Activated T-helper 1 cell treated with anti-CD3 and anti-CD28 coated beads, Interleukin-12 subunit alpha, Interleukin-12 subunit beta, Interleukin-2, Interleukin-4 antibody, amounts not matched to agents 30 ng/mL and 10 ng/mL and 1 ng/mL, durations not matched to agents 14 hours and 24 hours and 36 hours (primary cell): ENCODE results near the gene PROKR2. TPM values are rescaled to one million over a fixed set of nuclear protein-coding genes. Genes with fewer than 3 reads are reported as not detected.

Experiments used
- DNase-seq: peaks from one replicate; pipeline ENCODE4 v3.0.0; 2021; ENCODE audit warnings: low spot score
- H3K27ac Mint-ChIP-seq: one replicate; pipeline ENCODE4 v1.8.0; 2021; ENCODE audit warnings: mild to moderate bottlenecking, mixed read lengths
- H3K27me3 Mint-ChIP-seq: one replicate; pipeline ENCODE4 v1.8.0; 2022; ENCODE audit warnings: mild to moderate bottlenecking, moderate library complexity, mixed read lengths; ENCODE audit not compliant: insufficient read depth
- H3K36me3 Mint-ChIP-seq: one replicate; pipeline ENCODE4 v1.8.0; 2021; ENCODE audit warnings: low read depth, mixed read lengths
- H3K4me1 Mint-ChIP-seq: one replicate; pipeline ENCODE4 v1.8.0; 2021; ENCODE audit warnings: low read depth, mixed read lengths
- H3K4me3 Mint-ChIP-seq: one replicate; pipeline ENCODE4 v1.8.0; 2021; ENCODE audit warnings: mild to moderate bottlenecking, moderate library complexity, mixed read lengths
- H3K9me3 Mint-ChIP-seq: one replicate; pipeline ENCODE4 v1.8.0; 2021; ENCODE audit warnings: mixed read lengths
- intact Hi-C: fragments of 100-400 bp; cut with micrococcal nuclease; formaldehyde crosslinking; loops from one replicate; pipeline ENCODE4 v1.15.1; 2024
- total RNA-seq: library from RNA; stranded (reverse); gene quantifications from 2 replicates; pipeline ENCODE4 v1.2.3, GENCODE V29; 2022

The PROKR2 gene
- total RNA-seq, 1 donor from 2014 or later = not detected

GRCh38 chr20:5328268-5328667 lies 11.5 kb upstream of the PROKR2 start:
- intact Hi-C loops = no loop called here
- no peaks in the 10 kb centered on the region for H3K4me1 Mint-ChIP-seq

GRCh38 chr20:5327356-5327755 lies 10.6 kb upstream of the PROKR2 start:
- no peak for DNase-seq
- no peaks in the 10 kb centered on the region for H3K36me3 Mint-ChIP-seq
- intact Hi-C loops = no loop called here
- no peaks in the 10 kb centered on the region for H3K9me3 Mint-ChIP-seq
- H3K27ac Mint-ChIP-seq = no peak overlapping the region
- H3K27me3 Mint-ChIP-seq = peaks cover 6% of the 10 kb centered on the region
- H3K4me3 Mint-ChIP-seq = no peak overlapping the region
- H3K4me1 Mint-ChIP-seq = no peaks in the 10 kb centered on the region

More at GRCh38 chr20:5328268-5328667, 11.5 kb upstream of the PROKR2 start:
- no peak overlapping the region for H3K27ac Mint-ChIP-seq
- no peak for DNase-seq
- H3K36me3 Mint-ChIP-seq = no peaks in the 10 kb centered on the region
- H3K4me3 Mint-ChIP-seq = no peak overlapping the region
- peaks cover 4% of the 10 kb centered on the region for H3K27me3 Mint-ChIP-seq
- no peaks in the 10 kb centered on the region for H3K9me3 Mint-ChIP-seq

- Mint-ChIP-seq H3K4me3 (no peak overlapping the region), H3K4me1 (no peaks in the 10 kb centered on the region), H3K27ac (no peak overlapping the region), H3K36me3 (no peaks in the 10 kb centered on the region), H3K27me3 (peaks cover 46% of the 10 kb centered on the region), H3K9me3 (peaks cover 2% of the 10 kb centered on the region)
- no peak for DNase-seq
- intact Hi-C loops = no loop called here
Observed at GRCh38 chr20:5315807-5316187, 957 bp downstream of the PROKR2 start.

- no peak for DNase-seq
- Mint-ChIP-seq H3K36me3 (no peaks in the 10 kb centered on the region), H3K27ac (no peak overlapping the region), H3K27me3 (peaks cover 42% of the 10 kb centered on the region), H3K9me3 (peaks cover 10% of the 10 kb centered on the region), H3K4me1 (no peaks in the 10 kb centered on the region), H3K4me3 (no peak overlapping the region)
- intact Hi-C loops = no loop called here
Observed at GRCh38 chr20:5313916-5314315, 2.8 kb downstream of the PROKR2 start.

- H3K27me3 Mint-ChIP-seq = peaks cover 29% of the 10 kb centered on the region
- H3K36me3 Mint-ChIP-seq = peaks cover 2% of the 10 kb centered on the region
- no peak overlapping the region for H3K4me3 Mint-ChIP-seq
- intact Hi-C loops = no loop called here
- no peaks in the 10 kb centered on the region for H3K4me1 Mint-ChIP-seq
- DNase-seq = no peak
- H3K9me3 Mint-ChIP-seq = peaks cover 22% of the 10 kb centered on the region
- no peak overlapping the region for H3K27ac Mint-ChIP-seq
Observed at GRCh38 chr20:5312518-5312917, 4.2 kb downstream of the PROKR2 start.

GRCh38 chr20:5309971-5310370 lies 6.8 kb downstream of the PROKR2 start:
- Mint-ChIP-seq H3K36me3 (peaks cover 2% of the 10 kb centered on the region), H3K27me3 (peaks cover 12% of the 10 kb centered on the region)

GRCh38 chr20:5298811-5299210 lies 17.9 kb downstream of the PROKR2 start:
- Mint-ChIP-seq H3K4me3 (no peak overlapping the region), H3K36me3 (no peaks in the 10 kb centered on the region), H3K9me3 (no peaks in the 10 kb centered on the region), H3K27me3 (peaks cover 13% of the 10 kb centered on the region), H3K4me1 (peaks cover 8% of the 10 kb centered on the region), H3K27ac (no peak overlapping the region)
- intact Hi-C loops = no loop called here
- DNase-seq = no peak

More at GRCh38 chr20:5309971-5310370, 6.8 kb downstream of the PROKR2 start:
- Mint-ChIP-seq H3K27ac (no peak overlapping the region), H3K4me1 (no peaks in the 10 kb centered on the region), H3K9me3 (peaks cover 34% of the 10 kb centered on the region), H3K4me3 (no peak overlapping the region)
- no peak for DNase-seq
- intact Hi-C loops = no loop called here

GRCh38 chr20:5297280-5298004 lies 19.3 kb downstream of the PROKR2 start:
- no peak for DNase-seq
- intact Hi-C loops = no loop called here
- no peaks in the 10 kb centered on the region for H3K9me3 Mint-ChIP-seq
- H3K36me3 Mint-ChIP-seq = no peaks in the 10 kb centered on the region
- peaks cover 8% of the 10 kb centered on the region for H3K4me1 Mint-ChIP-seq
- peaks cover 13% of the 10 kb centered on the region for H3K27me3 Mint-ChIP-seq
- H3K4me3 Mint-ChIP-seq = no peak overlapping the region
- H3K27ac Mint-ChIP-seq = no peak overlapping the region

- Mint-ChIP-seq H3K27me3 (peaks cover 9% of the 10 kb centered on the region), H3K4me1 (no peaks in the 10 kb centered on the region), H3K4me3 (no peak overlapping the region), H3K9me3 (no peaks in the 10 kb centered on the region), H3K36me3 (no peaks in the 10 kb centered on the region), H3K27ac (no peak overlapping the region)
- intact Hi-C loops = no loop called here
- DNase-seq = no peak
Observed at GRCh38 chr20:5290596-5290995, 26.2 kb downstream of the PROKR2 start.

- no peak for DNase-seq
- H3K4me3 Mint-ChIP-seq = no peak overlapping the region
- no peaks in the 10 kb centered on the region for H3K9me3 Mint-ChIP-seq
- intact Hi-C loops = no loop called here
- H3K4me1 Mint-ChIP-seq = no peaks in the 10 kb centered on the region
- no peak overlapping the region for H3K27ac Mint-ChIP-seq
- H3K36me3 Mint-ChIP-seq = no peaks in the 10 kb centered on the region
- H3K27me3 Mint-ChIP-seq = peaks cover 4% of the 10 kb centered on the region
Observed at GRCh38 chr20:5282561-5282960, 34.2 kb downstream of the PROKR2 start.

GRCh38 chr20:5279661-5280060 lies 37.1 kb downstream of the PROKR2 start:
- Mint-ChIP-seq H3K4me3 (no peak overlapping the region), H3K27ac (no peak overlapping the region), H3K9me3 (no peaks in the 10 kb centered on the region), H3K27me3 (peaks cover 4% of the 10 kb centered on the region), H3K4me1 (no peaks in the 10 kb centered on the region), H3K36me3 (no peaks in the 10 kb centered on the region)
- DNase-seq = no peak
- intact Hi-C loops = no loop called here

GRCh38 chr20:5272268-5272667 lies 44.5 kb downstream of the PROKR2 start:
- intact Hi-C loops = no loop called here

GRCh38 chr20:5270603-5271002 lies 46.2 kb downstream of the PROKR2 start:
- H3K27me3 Mint-ChIP-seq = peaks cover 6% of the 10 kb centered on the region
- no peaks in the 10 kb centered on the region for H3K36me3 Mint-ChIP-seq
- no peaks in the 10 kb centered on the region for H3K4me1 Mint-ChIP-seq
- H3K9me3 Mint-ChIP-seq = no peaks in the 10 kb centered on the region
- intact Hi-C loops = no loop called here
- H3K27ac Mint-ChIP-seq = no peak overlapping the region
- no peak for DNase-seq
- no peak overlapping the region for H3K4me3 Mint-ChIP-seq

More at GRCh38 chr20:5272268-5272667, 44.5 kb downstream of the PROKR2 start:
- Mint-ChIP-seq H3K4me1 (no peaks in the 10 kb centered on the region), H3K36me3 (no peaks in the 10 kb centered on the region), H3K9me3 (no peaks in the 10 kb centered on the region), H3K4me3 (no peak overlapping the region), H3K27ac (no peak overlapping the region), H3K27me3 (peaks cover 2% of the 10 kb centered on the region)
- no peak for DNase-seq

- Mint-ChIP-seq H3K4me1 (no peaks in the 10 kb centered on the region), H3K27ac (no peak overlapping the region), H3K4me3 (no peak overlapping the region), H3K9me3 (no peaks in the 10 kb centered on the region), H3K27me3 (peaks cover 6% of the 10 kb centered on the region), H3K36me3 (no peaks in the 10 kb centered on the region)
- intact Hi-C loops = no loop called here
- no peak for DNase-seq
Observed at GRCh38 chr20:5268449-5268848, 48.3 kb downstream of the PROKR2 start.
